Caco-2 (cell line): ENCODE data around the gene SLC25A21. TPM values are rescaled to one million over a fixed set of nuclear protein-coding genes. Genes with fewer than 3 reads are reported as not detected.

Experiments
- BruUV-seq: library from RNA; stranded (reverse); fragments of 400-500 nt; replicated peaks from 2 replicates; lab custom pipeline; 2021; lab: Mats Ljungman, UMichigan
- CTCF ChIA-PET: fragments of 300-600 bp; sonication (Branson Sonifier 250); formaldehyde crosslinking; loops from one replicate; lab custom pipeline; 2022; ENCODE audit warnings: antibody characterized with exemption; lab: Charles Lee
- POLR2A ChIA-PET: fragments of 300-600 bp; sonication (Branson Sonifier 250); formaldehyde crosslinking; loops from one replicate; lab custom pipeline; 2022; ENCODE audit warnings: antibody characterized with exemption; lab: Charles Lee
- DNase-seq, 2 experiments: peaks; one replicate each; pipeline versions ENCODE4 v3.0.0 to v3.0.0-alpha.2; 2020 to 2022
- H3K27me3 ChIP-seq: replicated peaks from 2 replicates; pipeline ENCODE4 v1.6.0; 2011; ENCODE audit warnings: low read length; ENCODE audit not compliant: control insufficient read depth, insufficient read depth
- H3K36me3 ChIP-seq: 2 replicates; pipeline ENCODE4 v1.5.1; 2011; ENCODE audit warnings: low read length; ENCODE audit not compliant: control insufficient read depth, insufficient read depth
- H3K4me1 ChIP-seq: fragments of 250-450 bp; sonication (Bioruptor Pico); 2 replicates; pipeline ENCODE4 v1.5.1; 2020; ENCODE audit warnings: mild to moderate bottlenecking
- H3K4me3 ChIP-seq: 2 replicates; pipeline ENCODE4 v1.5.1; 2011; ENCODE audit warnings: low read depth, mild to moderate bottlenecking, control low read depth, low read length
- H3K9me3 ChIP-seq: fragments of 250-450 bp; sonication (Bioruptor Pico); 2 replicates; pipeline ENCODE4 v1.5.1; 2020; ENCODE audit warnings: mild to moderate bottlenecking, moderate library complexity
- H3K27ac Mint-ChIP-seq: one replicate; pipeline ENCODE4 v1.8.0; 2022; ENCODE audit warnings: mixed read lengths; ENCODE audit not compliant: unreplicated experiment
- H3K27me3 Mint-ChIP-seq: one replicate; pipeline ENCODE4 v1.8.0; 2022; ENCODE audit warnings: mixed read lengths; ENCODE audit not compliant: insufficient read depth, unreplicated experiment
- H3K36me3 Mint-ChIP-seq: one replicate; pipeline ENCODE4 v1.8.0; 2022; ENCODE audit warnings: mild to moderate bottlenecking, mixed read lengths; ENCODE audit not compliant: insufficient read depth, unreplicated experiment
- H3K4me1 Mint-ChIP-seq: one replicate; pipeline ENCODE4 v1.8.0; 2022; ENCODE audit warnings: low read depth, mixed read lengths; ENCODE audit not compliant: unreplicated experiment
- H3K4me3 Mint-ChIP-seq: one replicate; pipeline ENCODE4 v1.8.0; 2022; ENCODE audit warnings: mild to moderate bottlenecking, moderate library complexity, mixed read lengths; ENCODE audit not compliant: unreplicated experiment
- H3K9me3 Mint-ChIP-seq: one replicate; pipeline ENCODE4 v1.8.0; 2022; ENCODE audit warnings: mixed read lengths; ENCODE audit not compliant: unreplicated experiment
- CTCF ChIP-seq, 2 experiments: fragments of 200-600 bp in 1 of 2; IDR thresholded peaks; 1 replicate in 1 of 2; 2 replicates in 1 of 2; pipeline versions ENCODE4 v1.5.1 to v1.8.0; 2011 to 2022; ENCODE audit warnings: antibody characterized with exemption in 1 of 2, control low read depth in 1 of 2, inconsistent platforms in 1 of 2, low read depth in 1 of 2, low read length in 1 of 2, mild to moderate bottlenecking in 1 of 2, moderate library complexity in 1 of 2; ENCODE audit not compliant: insufficient read depth in 1 of 2, severe bottlenecking in 1 of 2, unreplicated experiment in 1 of 2
- intact Hi-C: fragments of 100-400 bp; cut with micrococcal nuclease; formaldehyde crosslinking; loops from one replicate; pipeline ENCODE4 v1.10.0; 2022; ENCODE audit not compliant: unreplicated experiment
- total RNA-seq: library from RNA; stranded (reverse); gene quantifications from 2 replicates; pipeline ENCODE4 v1.2.3, GENCODE V29; 2022

The SLC25A21 gene
- total RNA-seq, 1 experiment from 2014 or later: 3.2 TPM

GRCh38 chr14:36874396-36875138, 297.8 kb downstream of the SLC25A21 start:
- Histone ChIP-seq H3K9me3 (no peaks in the 10 kb centered on the region), H3K36me3 (no peaks in the 10 kb centered on the region), H3K4me1 (no peaks in the 10 kb centered on the region), H3K27me3 (no peaks in the 10 kb centered on the region), H3K4me3 (no peak overlapping the region)
- Mint-ChIP-seq H3K27ac (no peak overlapping the region), H3K9me3 (peaks cover 6% of the 10 kb centered on the region), H3K36me3 (no peaks in the 10 kb centered on the region), H3K27me3 (no peaks in the 10 kb centered on the region), H3K4me1 (no peaks in the 10 kb centered on the region), H3K4me3 (no peak overlapping the region)
- no TSS peak for BruUV-seq
- ChIA-PET CTCF (interaction anchor here (0.6 kb wide), 1 partner anchor 300 kb away, joined by 3 read pairs; no protein-coding TSS in a partner anchor), POLR2A (no interaction called here)
- intact Hi-C loops: no loop called here
- no peak for TF ChIP-seq CTCF (IDR thresholded peaks at IDR 0.05; ENCODE audit: insufficient read depth in 1 of 2, low read depth in 1 of 2, low read length in 1 of 2, severe bottlenecking in 1 of 2, unreplicated experiment in 1 of 2)
- DNase-seq: no peak

- TF ChIP-seq CTCF (IDR thresholded peaks at IDR 0.05; ENCODE audit: insufficient read depth in 1 of 2, low read depth in 1 of 2, low read length in 1 of 2, severe bottlenecking in 1 of 2, unreplicated experiment in 1 of 2): no peak
- Mint-ChIP-seq H3K36me3 (no peaks in the 10 kb centered on the region), H3K4me1 (no peaks in the 10 kb centered on the region), H3K27me3 (no peaks in the 10 kb centered on the region), H3K9me3 (peaks cover 15% of the 10 kb centered on the region), H3K27ac (no peak overlapping the region), H3K4me3 (no peak overlapping the region)
- no peaks in the 10 kb centered on the region for H3K4me1 ChIP-seq
- H3K4me3 ChIP-seq: no peak overlapping the region
- ChIA-PET CTCF (interaction anchor here (0.5 kb wide), 1 partner anchor 140 kb away, joined by 3 read pairs; no protein-coding TSS in a partner anchor), POLR2A (no interaction called here)
- BruUV-seq: no TSS peak
- H3K27me3 ChIP-seq: no peaks in the 10 kb centered on the region
- intact Hi-C loops: no loop called here
- DNase-seq: no peak
- no peaks in the 10 kb centered on the region for H3K9me3 ChIP-seq
- no peaks in the 10 kb centered on the region for H3K36me3 ChIP-seq
Observed at GRCh38 chr14:36870776-36871175, 301.6 kb downstream of the SLC25A21 start.

DNA sequence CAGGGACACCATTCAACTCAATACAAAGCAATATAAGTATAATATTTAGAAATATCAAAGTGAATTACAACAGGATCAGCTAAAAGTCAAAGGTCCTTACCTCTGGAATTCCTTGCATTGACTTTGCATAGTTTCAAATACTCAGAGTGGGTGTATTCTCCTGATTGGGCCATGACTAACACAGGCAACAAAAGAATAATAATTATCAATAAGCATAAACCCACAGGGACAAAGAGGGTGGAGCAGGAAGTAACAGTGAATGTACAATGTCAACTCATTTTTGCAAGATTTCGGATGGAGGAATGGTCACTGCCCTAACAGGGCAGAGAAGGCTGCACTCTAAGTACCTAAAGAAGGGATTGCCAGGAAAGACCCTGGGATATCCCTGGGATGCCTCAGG, 303.3 kb downstream of the SLC25A21 start:
- no peaks in the 10 kb centered on the region for H3K4me1 Mint-ChIP-seq
- H3K36me3 ChIP-seq: no peaks in the 10 kb centered on the region
- no peak for TF ChIP-seq CTCF (IDR thresholded peaks at IDR 0.05; ENCODE audit: insufficient read depth in 1 of 2, low read depth in 1 of 2, low read length in 1 of 2, severe bottlenecking in 1 of 2, unreplicated experiment in 1 of 2)

More for the DNA sequence above, 303.3 kb downstream of the SLC25A21 start:
- H3K27me3 Mint-ChIP-seq: no peaks in the 10 kb centered on the region
- ChIA-PET POLR2A (no interaction called here), CTCF (no interaction called here)
- no peak overlapping the region for H3K4me3 ChIP-seq
- BruUV-seq: no TSS peak
- H3K27ac Mint-ChIP-seq: no peak overlapping the region
- no peaks in the 10 kb centered on the region for H3K36me3 Mint-ChIP-seq
- peaks cover 15% of the 10 kb centered on the region for H3K9me3 Mint-ChIP-seq
- no peaks in the 10 kb centered on the region for H3K4me1 ChIP-seq
- no peaks in the 10 kb centered on the region for H3K27me3 ChIP-seq
- no peak for DNase-seq
- no peaks in the 10 kb centered on the region for H3K9me3 ChIP-seq
- H3K4me3 Mint-ChIP-seq: no peak overlapping the region
- intact Hi-C loops: no loop called here
